ENCODE results near the gene MET. TPM values are rescaled to one million over a fixed set of nuclear protein-coding genes. Genes with fewer than 3 reads are reported as not detected.

Gene MET
- total RNA-seq, 1 experiment from 2014 or later = 5.0 TPM

DNA sequence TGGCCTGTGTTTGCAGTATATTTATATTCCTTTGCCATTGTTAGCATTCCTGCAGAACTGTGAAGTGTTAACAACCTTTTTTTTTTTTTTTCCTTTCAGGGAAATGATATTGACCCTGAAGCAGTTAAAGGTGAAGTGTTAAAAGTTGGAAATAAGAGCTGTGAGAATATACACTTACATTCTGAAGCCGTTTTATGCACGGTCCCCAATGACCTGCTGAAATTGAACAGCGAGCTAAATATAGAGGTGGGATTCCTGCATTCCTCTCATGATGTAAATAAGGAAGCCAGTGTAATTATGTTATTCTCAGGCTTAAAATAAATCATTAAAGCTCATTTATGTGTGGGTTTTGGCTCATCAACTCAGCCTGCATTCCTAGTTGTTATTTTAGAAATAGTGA, 97.5 kb downstream of the MET start:
- H3K56ac ChIP-seq (ENCODE audit: insufficient read length, low read depth, low read length) = no peak overlapping the region
- H4K20me1 ChIP-seq (ENCODE audit: control insufficient read depth, insufficient read depth, insufficient read length) = no peaks in the 10 kb centered on the region
- no peaks in the 10 kb centered on the region for H3K4me1 ChIP-seq (ENCODE audit: insufficient read depth, low read length)
- peaks cover 0 to 4% of the 10 kb centered on the region in 2 experiments; a peak in 1 of 5 replicates for H3K9me3 Mint-ChIP-seq
- H3K23ac ChIP-seq (ENCODE audit: insufficient read length, low read depth, low read length) = no peak overlapping the region
- no peak overlapping the region for H2BK15ac ChIP-seq (ENCODE audit: low read depth, low read length)
- 0 out of 2 replicates have a peak, but pooled peaks cover 2% of the 10 kb centered on the region for H3K79me2 ChIP-seq (ENCODE audit: insufficient read depth, low read length)
- no peak overlapping the region for H3K27ac ChIP-seq (ENCODE audit: insufficient read length, low read depth, low read length)
- H4K5ac ChIP-seq (ENCODE audit: insufficient read length, low read depth, low read length) = no peak overlapping the region
- H2BK120ac ChIP-seq (ENCODE audit: low read depth, low read length, poor library complexity, severe bottlenecking) = no peak overlapping the region
- no peak overlapping the region for H3K27ac Mint-ChIP-seq
- no peak overlapping the region for H3K4me3 Mint-ChIP-seq
- H3K36me3 Mint-ChIP-seq (ENCODE audit: insufficient read depth in 1 of 3, low read depth in 3 of 3) = no peaks in the 10 kb centered on the region
- no peak overlapping the region for H3T11ph ChIP-seq (ENCODE audit: low read length)
- no peak overlapping the region for H3K9ac ChIP-seq (ENCODE audit: extremely low read depth, insufficient read length, low read length)
- no peak overlapping the region for H4K91ac ChIP-seq (ENCODE audit: insufficient read length, low read depth, low read length)
- H3K14ac ChIP-seq (ENCODE audit: insufficient read depth, low read length) = no peak overlapping the region
- no peaks in the 10 kb centered on the region for H3K9me3 ChIP-seq (ENCODE audit: control insufficient read depth, low read depth, low read length)
- H3K27me3 ChIP-seq (ENCODE audit: insufficient read depth, low read length) = no peaks in the 10 kb centered on the region
- TF ChIP-seq, protein P1, sequence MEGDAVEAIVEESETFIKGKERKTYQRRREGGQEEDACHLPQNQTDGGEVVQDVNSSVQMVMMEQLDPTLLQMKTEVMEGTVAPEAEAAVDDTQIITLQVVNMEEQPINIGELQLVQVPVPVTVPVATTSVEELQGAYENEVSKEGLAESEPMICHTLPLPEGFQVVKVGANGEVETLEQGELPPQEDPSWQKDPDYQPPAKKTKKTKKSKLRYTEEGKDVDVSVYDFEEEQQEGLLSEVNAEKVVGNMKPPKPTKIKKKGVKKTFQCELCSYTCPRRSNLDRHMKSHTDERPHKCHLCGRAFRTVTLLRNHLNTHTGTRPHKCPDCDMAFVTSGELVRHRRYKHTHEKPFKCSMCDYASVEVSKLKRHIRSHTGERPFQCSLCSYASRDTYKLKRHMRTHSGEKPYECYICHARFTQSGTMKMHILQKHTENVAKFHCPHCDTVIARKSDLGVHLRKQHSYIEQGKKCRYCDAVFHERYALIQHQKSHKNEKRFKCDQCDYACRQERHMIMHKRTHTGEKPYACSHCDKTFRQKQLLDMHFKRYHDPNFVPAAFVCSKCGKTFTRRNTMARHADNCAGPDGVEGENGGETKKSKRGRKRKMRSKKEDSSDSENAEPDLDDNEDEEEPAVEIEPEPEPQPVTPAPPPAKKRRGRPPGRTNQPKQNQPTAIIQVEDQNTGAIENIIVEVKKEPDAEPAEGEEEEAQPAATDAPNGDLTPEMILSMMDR (conservative IDR thresholded peaks at IDR 0.05) = no peak
- no peak overlapping the region for H2BK5ac ChIP-seq (ENCODE audit: insufficient read length, low read length)
- no CpG with 5 or more reads among the region's 3 CpGs for WGBS (ENCODE audit: extremely low coverage, insufficient read length, low lambda C conversion rate)
- no peak overlapping the region for H2AFZ ChIP-seq (ENCODE audit: low read length)
- no peak for DNase-seq
- no peak overlapping the region for H3K4me2 ChIP-seq (ENCODE audit: insufficient read depth, insufficient read length, low read length)
- no peak overlapping the region for H2BK12ac ChIP-seq (ENCODE audit: insufficient read length, low read depth, low read length)
- no peaks in the 10 kb centered on the region for H3K79me1 ChIP-seq (ENCODE audit: insufficient read depth, low read depth, low read length, poor library complexity, severe bottlenecking)
- no peak overlapping the region for H2BK20ac ChIP-seq (ENCODE audit: low read depth, low read length, poor library complexity, severe bottlenecking)
- H3K18ac ChIP-seq (ENCODE audit: insufficient read length, low read depth, low read length) = no peak overlapping the region
- no peak overlapping the region for H4K8ac ChIP-seq (replicated peaks; ENCODE audit: insufficient read length, low read depth, low read length)
- no peaks in the 10 kb centered on the region for H3K23me2 ChIP-seq (ENCODE audit: insufficient read length, low read depth, low read length, poor library complexity, severe bottlenecking)
- no peak overlapping the region for H2AK5ac ChIP-seq (ENCODE audit: insufficient read length, low read length)
- H3K4me1 Mint-ChIP-seq = peaks cover 7 to 8% of the 10 kb centered on the region in 2 experiments
- no peak overlapping the region for H3K4ac ChIP-seq (ENCODE audit: low read depth, low read length)
- peaks cover 41% of the 10 kb centered on the region for H3K27me3 Mint-ChIP-seq (ENCODE audit: low read depth)

Measured in H9 (cell line).